PC-3 (cell line): ENCODE measurements around the gene ROR1.

Experiments
- CTCF ChIP-seq: fragments of 300-600 bp; sonication (generic); conservative IDR thresholded peaks from 2 replicates; pipeline ENCODE4 v1.5.1; 2017; ENCODE audit warnings: antibody characterized with exemption, low read depth, mild to moderate bottlenecking, low read length
- EZH2phosphoT487 ChIP-seq: fragments of 300-600 bp; sonication (generic); IDR thresholded peaks from 2 replicates; pipeline ENCODE4 v1.6.1; 2018; ENCODE audit warnings: mild to moderate bottlenecking, antibody characterized with exemption, low read length, borderline replicate concordance

- TF ChIP-seq CTCF, result no peak
- no peak for TF ChIP-seq EZH2phosphoT487
These were observed 134.2 kb downstream of the ROR1 start for GRCh38 chr1:63908016-63908415.
